Measurements from ENCODE around the gene SELENOF.
"Not testable (repeated sequence)": the region's sequence is repeated elsewhere in the genome, so short reads cannot be mapped to it uniquely, and the experiment has no call there.

SELENOF gene

DNA sequence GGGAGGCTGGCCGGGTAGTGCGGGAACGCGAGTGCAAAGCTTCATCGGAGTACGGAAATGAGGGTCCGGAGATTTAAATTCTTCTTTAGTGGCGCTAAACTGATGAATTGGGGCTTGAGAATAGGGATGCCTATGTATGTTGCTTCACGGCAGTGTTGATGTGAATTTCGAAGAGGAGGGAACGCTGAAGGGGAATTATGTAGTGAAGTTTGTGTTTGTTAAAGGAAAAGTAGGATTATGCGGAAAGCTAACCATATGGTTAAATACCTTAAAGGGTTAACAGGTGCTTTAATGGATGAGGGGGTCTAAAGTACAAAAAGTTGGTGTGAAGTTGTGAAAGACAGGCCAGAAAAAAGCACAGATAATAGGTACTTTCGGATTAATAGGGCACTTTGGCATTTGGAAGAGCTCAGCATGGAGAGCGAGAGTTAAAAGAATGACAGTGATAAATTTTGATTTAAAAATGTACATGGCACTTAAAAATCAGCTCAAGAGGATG is 1.9 kb upstream of the SELENOF start:
- no peak for DNase-seq

DNA sequence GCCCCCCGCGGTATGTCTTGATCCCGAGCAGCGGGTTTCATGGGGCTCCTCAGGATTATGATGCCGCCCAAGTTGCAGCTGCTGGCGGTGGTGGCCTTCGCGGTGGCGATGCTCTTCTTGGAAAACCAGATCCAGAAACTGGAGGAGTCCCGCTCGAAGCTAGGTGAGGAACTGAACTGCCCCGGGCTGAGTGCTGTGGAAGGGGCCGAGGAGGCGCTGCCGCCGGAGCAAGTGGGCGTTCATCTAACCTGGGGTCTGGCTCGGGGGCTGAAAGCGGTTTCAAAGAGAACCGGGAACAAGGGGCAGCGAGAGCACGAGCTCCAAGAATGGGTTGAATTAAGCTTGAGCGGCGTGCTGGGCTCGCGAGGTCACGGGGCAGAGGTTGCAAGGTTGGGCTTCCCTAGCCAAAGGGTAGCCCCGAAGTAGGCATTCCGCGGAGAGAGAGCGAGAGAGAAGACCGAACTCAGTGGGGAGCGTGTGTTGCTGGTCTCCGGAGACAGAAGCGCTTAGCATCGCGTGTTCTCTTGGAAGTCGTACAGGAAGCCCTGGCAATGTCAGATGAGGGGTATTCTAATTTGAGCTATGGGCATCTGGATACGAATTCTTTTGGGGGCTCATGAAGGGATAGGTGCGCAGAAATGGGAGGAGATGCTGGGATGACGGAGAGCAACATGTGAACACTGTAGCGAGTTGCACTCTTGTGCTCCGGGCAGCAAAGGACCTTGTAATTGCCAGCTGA is 1.2 kb upstream of the SELENOF start:
- DNase-seq, result peak; percentile 49

DNA sequence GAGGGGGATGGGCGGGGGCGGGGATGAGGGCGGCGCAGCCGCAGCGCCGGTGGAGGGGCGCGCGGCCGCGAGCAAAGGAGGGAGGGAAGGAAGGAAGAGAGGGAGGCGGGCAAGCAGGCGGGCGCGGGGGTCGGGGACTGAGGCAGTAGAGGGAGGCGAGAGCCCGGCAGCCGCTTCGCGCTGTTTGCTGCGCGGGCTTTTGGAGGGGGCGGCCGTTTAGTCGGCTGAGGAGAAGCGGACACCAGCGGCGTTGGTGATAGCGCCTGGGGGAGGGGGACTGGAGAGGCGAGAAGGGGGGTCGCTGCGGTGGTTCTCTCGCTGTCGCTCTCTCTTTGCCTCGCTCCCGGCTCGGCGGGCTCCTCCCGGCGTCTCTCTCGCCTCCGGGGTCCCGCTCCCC is 673 bp upstream of the SELENOF start, which contains the start of gene HS2ST1:
TSS of gene HS2ST1 (plus strand) at position 35 of the 397 bp plus-strand sequence.
- peak; percentile 58 for DNase-seq

DNA sequence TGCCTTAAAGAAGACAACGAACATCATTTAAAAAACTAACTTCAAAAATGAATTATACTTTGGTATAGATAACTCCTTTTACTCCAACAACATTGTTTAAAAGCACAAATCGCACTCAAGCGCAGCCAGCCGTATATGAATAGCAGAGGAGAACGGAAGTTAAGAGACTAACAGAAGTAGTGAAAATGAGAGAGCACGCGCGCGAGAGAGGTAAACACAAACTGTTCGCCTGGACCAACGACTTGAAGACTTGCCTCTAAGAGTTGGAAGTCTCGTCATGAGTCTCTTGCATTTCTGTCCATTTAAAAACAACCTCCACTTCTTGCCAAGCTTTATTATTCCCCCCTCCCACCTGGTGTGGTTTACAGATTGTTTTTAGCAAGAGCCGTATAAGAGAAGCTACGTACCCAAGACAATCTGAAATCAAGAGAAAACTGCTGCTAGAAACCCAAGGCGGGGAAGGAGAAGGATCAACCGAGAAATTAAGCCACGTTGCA is 479 bp downstream of the SELENOF start:
- no peak for DNase-seq

GRCh38 chr1:86912281-86912900 is 1.5 kb downstream of the SELENOF start:
- no peak for DNase-seq

- DNase-seq, result peak; percentile 50
These were observed 7.5 kb downstream of the SELENOF start for GRCh38 chr1:86906419-86906818.

GRCh38 chr1:86905875-86906274 is 8.1 kb downstream of the SELENOF start:
- no peak for DNase-seq

GRCh38 chr1:86899401-86899800 is 14.5 kb downstream of the SELENOF start:
- not testable (repeated sequence) for DNase-seq

- DNase-seq, result no peak
These were observed 25.6 kb downstream of the SELENOF start for GRCh38 chr1:86888327-86888726.

DNA sequence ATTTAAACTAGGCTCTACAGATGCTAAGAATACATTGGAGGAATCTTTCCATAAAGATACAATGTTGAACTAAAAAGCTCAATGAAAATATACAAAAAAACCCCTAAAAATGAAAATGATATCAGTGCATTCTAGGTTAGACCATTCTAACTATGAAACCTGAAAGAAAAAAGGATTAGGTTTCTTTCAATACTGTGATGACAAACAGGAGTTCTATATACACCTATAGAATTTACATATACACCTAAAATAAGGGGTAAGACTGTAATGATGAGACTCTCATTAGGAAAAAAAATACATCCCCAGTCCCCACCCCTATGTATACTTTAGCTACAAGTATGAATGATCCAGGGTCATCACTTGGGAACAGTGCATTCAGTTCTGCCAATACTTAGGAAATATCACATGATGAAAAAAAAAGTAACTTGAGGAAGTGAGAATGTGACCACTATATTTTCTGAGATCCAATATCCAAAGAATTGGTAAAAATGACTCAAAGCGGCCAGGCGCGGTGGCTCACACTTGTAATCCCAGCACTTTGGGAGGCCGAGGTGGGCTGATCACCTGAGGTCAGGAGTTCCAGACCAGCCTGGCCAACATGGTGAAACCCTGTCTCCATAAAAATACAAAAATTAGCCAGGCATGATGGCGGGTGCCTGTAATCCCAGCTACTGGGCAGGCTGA is 26.3 kb downstream of the SELENOF start:
- DNase-seq, result no peak

DNA sequence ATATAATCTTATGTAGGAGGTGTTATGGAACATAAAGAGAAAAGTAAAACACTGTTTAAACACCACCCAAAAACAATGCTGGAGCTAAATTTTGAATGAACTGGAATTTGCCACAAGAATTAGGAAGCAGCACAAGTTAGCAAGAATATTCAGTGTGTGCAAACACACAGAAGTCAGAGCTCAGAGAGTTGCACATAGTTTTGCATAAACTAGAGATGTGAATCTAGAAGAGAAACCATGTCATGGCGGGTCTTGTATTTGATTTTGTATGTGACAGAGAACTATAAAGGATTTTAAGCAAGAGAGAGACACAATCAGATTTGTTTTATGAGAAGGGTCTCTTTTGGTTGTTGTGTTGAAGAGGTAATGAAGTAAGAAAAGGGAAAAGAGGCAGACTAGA is 38.2 kb downstream of the SELENOF start:
- DNase-seq, result no peak

GRCh38 chr1:86872086-86872485 is 41.8 kb downstream of the SELENOF start:
- no peak for DNase-seq

DNA sequence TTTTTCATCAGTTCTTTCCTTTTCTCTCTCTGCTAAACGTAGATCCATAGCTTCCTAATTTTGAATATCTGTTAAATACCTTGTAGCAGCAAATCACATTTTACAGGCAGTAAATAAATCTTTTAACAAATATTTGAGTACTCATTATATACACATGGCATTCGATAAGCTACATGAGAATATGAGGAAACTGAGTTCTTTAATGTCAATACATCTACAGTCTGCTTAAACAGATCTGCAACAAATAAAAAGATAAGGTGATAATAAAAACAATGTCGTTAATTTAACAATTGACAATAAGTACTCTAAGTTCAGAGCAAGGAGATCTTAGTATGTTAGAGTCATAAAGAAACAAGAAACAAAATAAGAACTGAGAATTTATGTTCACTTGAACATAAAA is 42.9 kb downstream of the SELENOF start:
- DNase-seq, result no peak

- no peak for DNase-seq
These were observed 45.4 kb downstream of the SELENOF start for GRCh38 chr1:86868477-86868876.

GRCh38 chr1:86867278-86867677 is 46.6 kb downstream of the SELENOF start:
- not testable (repeated sequence) for DNase-seq

- DNase-seq, result no peak
These were observed 47.3 kb downstream of the SELENOF start for GRCh38 chr1:86866665-86867064.

DNA sequence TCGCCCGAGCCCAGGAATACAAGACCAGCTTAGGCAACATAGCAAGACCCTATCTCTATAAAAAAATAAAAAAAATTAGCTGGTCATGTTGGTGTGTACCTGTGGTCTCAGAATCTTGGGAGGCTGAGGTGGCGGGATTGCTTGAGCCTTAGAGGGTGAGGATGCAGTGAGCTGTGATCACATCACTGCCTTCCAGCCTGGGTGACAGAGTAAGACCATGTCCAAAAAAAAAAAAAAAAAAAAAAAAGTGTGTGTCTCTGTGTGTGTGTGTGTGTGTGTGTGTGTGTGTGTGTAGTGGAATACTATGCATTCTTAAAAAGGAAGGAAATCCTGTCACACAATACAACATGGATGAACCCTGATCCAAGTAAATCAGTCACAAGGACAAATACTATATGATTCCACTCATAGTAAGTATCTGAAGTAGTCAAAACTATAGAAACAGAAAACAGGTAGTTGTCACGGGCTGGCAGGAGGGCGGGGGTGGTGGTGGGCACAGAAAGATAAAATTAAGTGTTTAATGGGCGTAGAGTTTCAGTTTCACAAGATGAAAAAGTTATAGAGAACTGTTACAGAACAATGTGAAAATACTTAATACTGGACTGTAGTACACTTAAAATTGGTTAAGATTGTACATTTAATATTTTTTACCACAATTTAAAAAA is 47.8 kb downstream of the SELENOF start:
- no peak for DNase-seq

DNA sequence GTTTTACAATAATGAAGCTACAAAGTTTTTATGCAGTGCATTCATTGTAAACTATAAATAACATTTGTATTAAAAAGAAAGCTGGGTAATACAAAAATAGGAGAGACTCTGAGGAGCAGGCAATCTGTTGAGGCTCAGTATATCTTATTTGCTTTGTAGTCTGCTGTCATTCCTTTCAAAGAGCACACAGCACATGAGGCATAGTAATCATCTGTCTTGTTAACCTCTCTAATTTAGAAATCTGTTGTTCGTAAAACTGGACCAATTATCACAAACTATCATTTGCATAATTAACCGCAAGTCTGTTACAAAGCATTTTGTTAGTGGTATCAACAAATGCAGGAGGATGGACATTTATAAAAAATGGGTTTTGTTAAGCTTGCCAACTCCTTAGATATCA is 51.0 kb downstream of the SELENOF start:
- no peak for DNase-seq

DNA sequence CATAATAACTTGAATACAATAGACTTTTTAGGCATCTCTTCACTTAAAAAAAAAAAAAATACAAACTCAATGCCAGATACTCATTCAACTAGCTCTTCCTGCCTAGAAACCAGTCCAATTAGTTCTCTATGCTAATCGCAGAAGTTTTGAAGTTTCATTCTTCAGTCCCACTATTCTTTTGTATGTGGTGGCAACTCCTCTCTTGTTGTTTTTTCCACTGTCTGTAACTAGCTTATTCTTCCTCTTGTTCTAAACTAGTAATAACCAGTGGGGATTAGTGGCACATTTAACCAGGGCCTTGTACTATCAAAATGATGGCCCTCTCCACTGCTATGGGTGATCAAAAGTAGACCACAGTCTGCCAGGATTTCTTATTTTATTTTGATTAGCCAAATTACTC is 52.5 kb downstream of the SELENOF start:
- no peak for DNase-seq

GRCh38 chr1:86860424-86860823 is 53.5 kb downstream of the SELENOF start:
- DNase-seq, result no peak

DNA sequence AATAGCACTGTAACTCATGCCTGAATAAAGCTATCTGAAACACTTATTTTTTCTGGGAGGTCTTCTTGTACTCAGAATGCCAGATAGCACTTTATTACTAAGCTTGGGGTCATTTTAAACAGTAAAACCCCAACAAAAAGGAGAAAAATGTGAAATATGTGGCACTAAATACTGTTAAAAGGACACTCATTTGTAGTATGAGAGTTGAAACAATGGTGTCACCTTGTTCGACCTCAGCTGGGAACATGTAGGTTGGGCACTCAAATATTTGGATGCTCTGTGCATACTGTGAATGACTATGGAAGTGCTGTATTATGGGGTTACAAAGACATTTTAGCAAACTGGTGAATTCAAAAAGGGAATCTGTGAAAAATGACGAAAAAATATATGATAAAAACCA is 53.9 kb downstream of the SELENOF start:
- DNase-seq, result no peak

GRCh38 chr1:86858524-86859261 is 55.2 kb downstream of the SELENOF start:
- no peak for DNase-seq

Measured in DMS153 (cell line).